SK-N-SH treated with all-trans-retinoic acid at 6 μM for 48 hours (cell line): ENCODE measurements around the gene GRID1.
"Not testable (repeated sequence)": the region's sequence is repeated elsewhere in the genome, so short reads cannot be mapped to it uniquely, and the experiment has no call there.

ENCODE experiments used
- ATAC-seq: fragments of 200-7000 bp; cut with Tn5 transposase; 3 replicates; pipeline ENCODE4 v1.9.1; 2020; ENCODE audit warnings: mild to moderate bottlenecking, moderate library complexity
- BACH2 ChIP-seq: fragments of 250-450 bp; sonication (Bioruptor Pico); IDR thresholded peaks from 2 replicates; pipeline ENCODE4 v1.9.0; 2021; ENCODE audit warnings: mild to moderate bottlenecking, borderline replicate concordance
- CSRNP3 ChIP-seq: fragments of 250-450 bp; sonication (Bioruptor Pico); IDR thresholded peaks from 2 replicates; pipeline ENCODE4 v1.5.1; 2021; ENCODE audit warnings: mild to moderate bottlenecking, moderate library complexity
- ESRRG ChIP-seq: fragments of 250-450 bp; sonication (Bioruptor Pico); IDR thresholded peaks from 2 replicates; pipeline ENCODE4 v1.6.1; 2021; ENCODE audit warnings: mild to moderate bottlenecking
- ISL1 ChIP-seq: fragments of 250-450 bp; sonication (Bioruptor Pico); IDR thresholded peaks from 2 replicates; pipeline ENCODE4 v2.1.2; 2022; ENCODE audit warnings: mild to moderate bottlenecking, moderate library complexity
- OSR1 ChIP-seq: fragments of 250-450 bp; sonication (Bioruptor Pico); IDR thresholded peaks from 2 replicates; pipeline ENCODE4 v1.8.0; 2022; ENCODE audit warnings: moderate library complexity, mild to moderate bottlenecking, inconsistent platforms
- RARB ChIP-seq: fragments of 250-450 bp; sonication (Bioruptor Pico); IDR thresholded peaks from 2 replicates; pipeline ENCODE4 v1.8.0; 2021; ENCODE audit warnings: mild to moderate bottlenecking, moderate library complexity
- SNAI2 ChIP-seq: fragments of 250-450 bp; sonication (Bioruptor Pico); IDR thresholded peaks from 2 replicates; pipeline ENCODE4 v1.5.0; 2020; ENCODE audit warnings: mild to moderate bottlenecking, moderate library complexity
- TCF4 ChIP-seq: fragments of 250-450 bp; sonication (Bioruptor Pico); IDR thresholded peaks from 2 replicates; pipeline ENCODE4 v1.8.0; 2021; ENCODE audit warnings: mild to moderate bottlenecking, moderate library complexity, borderline replicate concordance
- TOX ChIP-seq: fragments of 250-450 bp; sonication (Bioruptor Pico); IDR thresholded peaks from 2 replicates; pipeline ENCODE4 v1.8.0; 2021; ENCODE audit warnings: mild to moderate bottlenecking, moderate library complexity, borderline replicate concordance
- ZC3H10 ChIP-seq: fragments of 250-450 bp; sonication (Bioruptor Pico); IDR thresholded peaks from 2 replicates; pipeline ENCODE4 v1.5.1; 2021; ENCODE audit warnings: mild to moderate bottlenecking, moderate library complexity
- ZFP3 ChIP-seq: fragments of 250-450 bp; sonication (Bioruptor Pico); IDR thresholded peaks from 2 replicates; pipeline ENCODE4 v1.5.0; 2020; ENCODE audit warnings: mild to moderate bottlenecking, moderate library complexity
- ZFP30 ChIP-seq: fragments of 450-650 bp; formaldehyde crosslinking; IDR thresholded peaks from 2 replicates; pipeline ENCODE4 v1.5.0; 2022; ENCODE audit warnings: mild to moderate bottlenecking, moderate library complexity
- ZNF565 ChIP-seq: fragments of 450-650 bp; formaldehyde crosslinking; conservative IDR thresholded peaks from 2 replicates; pipeline ENCODE4 v1.5.0; 2020; ENCODE audit warnings: low read depth, mild to moderate bottlenecking, moderate library complexity
- TF ChIP-seq, protein P1 (sequence below): fragments of 250-450 bp; sonication (Bioruptor Pico); IDR thresholded peaks from 2 replicates; pipeline ENCODE4 v1.8.0; 2021; ENCODE audit warnings: low read depth, mild to moderate bottlenecking, moderate library complexity, borderline replicate concordance
- TF ChIP-seq, protein P2 (sequence below): fragments of 250-450 bp; sonication (Bioruptor Pico); IDR thresholded peaks from 2 replicates; pipeline ENCODE4 v1.5.0; 2020; ENCODE audit warnings: mild to moderate bottlenecking, moderate library complexity
- TF ChIP-seq, protein P3 (sequence below): fragments of 250-450 bp; sonication (Bioruptor Pico); IDR thresholded peaks from 2 replicates; pipeline ENCODE4 v1.5.1; 2020; ENCODE audit warnings: low read depth, mild to moderate bottlenecking, moderate library complexity

Gene GRID1

GRCh38 chr10:85724215-85724614, 642.4 kb downstream of the GRID1 start:
- TF ChIP-seq, protein P1, sequence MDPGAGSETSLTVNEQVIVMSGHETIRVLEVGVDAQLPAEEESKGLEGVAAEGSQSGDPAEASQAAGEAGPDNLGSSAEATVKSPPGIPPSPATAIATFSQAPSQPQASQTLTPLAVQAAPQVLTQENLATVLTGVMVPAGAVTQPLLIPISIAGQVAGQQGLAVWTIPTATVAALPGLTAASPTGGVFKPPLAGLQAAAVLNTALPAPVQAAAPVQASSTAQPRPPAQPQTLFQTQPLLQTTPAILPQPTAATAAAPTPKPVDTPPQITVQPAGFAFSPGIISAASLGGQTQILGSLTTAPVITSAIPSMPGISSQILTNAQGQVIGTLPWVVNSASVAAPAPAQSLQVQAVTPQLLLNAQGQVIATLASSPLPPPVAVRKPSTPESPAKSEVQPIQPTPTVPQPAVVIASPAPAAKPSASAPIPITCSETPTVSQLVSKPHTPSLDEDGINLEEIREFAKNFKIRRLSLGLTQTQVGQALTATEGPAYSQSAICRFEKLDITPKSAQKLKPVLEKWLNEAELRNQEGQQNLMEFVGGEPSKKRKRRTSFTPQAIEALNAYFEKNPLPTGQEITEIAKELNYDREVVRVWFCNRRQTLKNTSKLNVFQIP (CRISPR knock-in tag) = no peak
- no peak for TF ChIP-seq TCF4
- ATAC-seq = no peak

DNA sequence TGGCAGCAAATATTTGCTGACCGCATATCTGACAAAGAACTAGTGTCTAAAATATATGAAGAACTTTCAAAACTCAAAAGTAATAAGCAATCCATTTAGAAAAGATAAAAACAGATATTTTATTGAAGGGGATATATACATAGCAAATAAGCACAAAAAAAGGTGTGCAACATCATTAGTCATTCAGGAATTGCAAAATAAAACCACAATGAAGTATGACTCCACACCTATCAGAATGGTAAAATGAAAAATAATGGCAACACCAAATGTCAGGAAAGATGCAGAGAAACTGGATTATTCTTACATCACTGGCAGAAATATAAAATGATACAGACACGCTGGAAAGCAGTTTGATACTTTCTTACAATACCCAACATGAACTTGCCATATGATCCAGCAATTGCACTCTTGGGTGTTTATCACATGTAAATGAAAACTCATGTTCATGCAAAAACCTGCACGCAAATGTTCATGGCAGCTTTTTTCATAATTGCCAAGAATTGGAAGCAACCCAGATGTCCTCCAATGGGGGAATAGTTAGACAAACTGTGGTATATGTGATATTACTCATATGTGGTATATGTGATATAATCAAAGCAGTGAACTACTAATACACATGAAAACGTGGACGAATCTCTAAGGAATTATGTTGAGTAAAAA, 645.5 kb downstream of the GRID1 start:
- ATAC-seq = no peak
- no peak for TF ChIP-seq ZFP3 (CRISPR knock-in tag)
- no peak for TF ChIP-seq SNAI2 (CRISPR knock-in tag)
- TF ChIP-seq, protein P2, sequence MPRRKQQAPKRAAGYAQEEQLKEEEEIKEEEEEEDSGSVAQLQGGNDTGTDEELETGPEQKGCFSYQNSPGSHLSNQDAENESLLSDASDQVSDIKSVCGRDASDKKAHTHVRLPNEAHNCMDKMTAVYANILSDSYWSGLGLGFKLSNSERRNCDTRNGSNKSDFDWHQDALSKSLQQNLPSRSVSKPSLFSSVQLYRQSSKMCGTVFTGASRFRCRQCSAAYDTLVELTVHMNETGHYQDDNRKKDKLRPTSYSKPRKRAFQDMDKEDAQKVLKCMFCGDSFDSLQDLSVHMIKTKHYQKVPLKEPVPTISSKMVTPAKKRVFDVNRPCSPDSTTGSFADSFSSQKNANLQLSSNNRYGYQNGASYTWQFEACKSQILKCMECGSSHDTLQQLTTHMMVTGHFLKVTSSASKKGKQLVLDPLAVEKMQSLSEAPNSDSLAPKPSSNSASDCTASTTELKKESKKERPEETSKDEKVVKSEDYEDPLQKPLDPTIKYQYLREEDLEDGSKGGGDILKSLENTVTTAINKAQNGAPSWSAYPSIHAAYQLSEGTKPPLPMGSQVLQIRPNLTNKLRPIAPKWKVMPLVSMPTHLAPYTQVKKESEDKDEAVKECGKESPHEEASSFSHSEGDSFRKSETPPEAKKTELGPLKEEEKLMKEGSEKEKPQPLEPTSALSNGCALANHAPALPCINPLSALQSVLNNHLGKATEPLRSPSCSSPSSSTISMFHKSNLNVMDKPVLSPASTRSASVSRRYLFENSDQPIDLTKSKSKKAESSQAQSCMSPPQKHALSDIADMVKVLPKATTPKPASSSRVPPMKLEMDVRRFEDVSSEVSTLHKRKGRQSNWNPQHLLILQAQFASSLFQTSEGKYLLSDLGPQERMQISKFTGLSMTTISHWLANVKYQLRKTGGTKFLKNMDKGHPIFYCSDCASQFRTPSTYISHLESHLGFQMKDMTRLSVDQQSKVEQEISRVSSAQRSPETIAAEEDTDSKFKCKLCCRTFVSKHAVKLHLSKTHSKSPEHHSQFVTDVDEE (CRISPR knock-in tag) = no peak
- TF ChIP-seq OSR1 (CRISPR knock-in tag) = no peak

DNA sequence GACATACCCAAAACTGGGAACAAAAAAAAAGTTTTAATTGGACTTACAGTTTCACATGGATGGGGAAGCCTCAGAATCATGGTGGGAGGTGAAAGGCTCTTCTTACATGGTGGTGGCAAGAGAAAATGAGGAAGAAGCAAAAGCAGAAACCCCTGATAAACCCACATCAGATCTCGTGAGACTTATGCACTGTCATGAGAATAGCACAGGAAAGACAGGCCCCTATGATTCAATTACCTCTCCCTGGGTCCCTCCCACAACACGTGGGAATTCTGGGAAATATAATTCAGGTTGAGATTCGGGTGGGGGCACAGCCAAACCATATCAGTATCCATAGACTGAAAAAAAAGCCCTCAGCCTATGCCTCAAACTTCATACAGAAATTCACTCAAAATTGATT, 647.2 kb downstream of the GRID1 start:
- no peak for ATAC-seq
- TF ChIP-seq SNAI2 (CRISPR knock-in tag) (no peak), RARB (no peak), OSR1 (CRISPR knock-in tag) (no peak)

DNA sequence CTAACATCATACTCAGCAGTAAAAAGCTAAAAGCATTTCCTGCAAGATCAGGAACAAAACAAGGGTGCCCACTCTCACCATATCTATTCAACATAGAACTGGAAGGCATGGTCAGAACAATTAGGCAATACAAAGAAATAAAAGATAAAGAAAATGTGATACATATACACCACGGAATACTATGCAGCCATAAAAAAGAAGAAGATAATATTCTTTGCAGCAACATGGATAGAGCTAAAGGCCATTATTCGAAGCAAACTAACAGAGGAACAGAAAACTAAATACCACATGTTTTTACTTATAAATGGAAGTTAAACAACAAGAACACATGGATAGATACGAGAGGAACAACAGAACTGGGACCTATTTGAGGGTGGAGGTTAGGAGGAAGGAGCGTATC, 652.7 kb downstream of the GRID1 start:
- TF ChIP-seq SNAI2 (CRISPR knock-in tag) = no peak
- no peak for TF ChIP-seq OSR1 (CRISPR knock-in tag)
- TF ChIP-seq ZFP30 = no peak
- TF ChIP-seq BACH2 (CRISPR knock-in tag) = no peak
- no peak for TF ChIP-seq RARB
- TF ChIP-seq TOX (CRISPR knock-in tag) = no peak
- no peak for TF ChIP-seq TCF4
- TF ChIP-seq, protein P3, sequence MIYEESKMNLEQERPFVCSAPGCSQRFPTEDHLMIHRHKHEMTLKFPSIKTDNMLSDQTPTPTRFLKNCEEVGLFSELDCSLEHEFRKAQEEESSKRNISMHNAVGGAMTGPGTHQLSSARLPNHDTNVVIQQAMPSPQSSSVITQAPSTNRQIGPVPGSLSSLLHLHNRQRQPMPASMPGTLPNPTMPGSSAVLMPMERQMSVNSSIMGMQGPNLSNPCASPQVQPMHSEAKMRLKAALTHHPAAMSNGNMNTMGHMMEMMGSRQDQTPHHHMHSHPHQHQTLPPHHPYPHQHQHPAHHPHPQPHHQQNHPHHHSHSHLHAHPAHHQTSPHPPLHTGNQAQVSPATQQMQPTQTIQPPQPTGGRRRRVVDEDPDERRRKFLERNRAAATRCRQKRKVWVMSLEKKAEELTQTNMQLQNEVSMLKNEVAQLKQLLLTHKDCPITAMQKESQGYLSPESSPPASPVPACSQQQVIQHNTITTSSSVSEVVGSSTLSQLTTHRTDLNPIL (CRISPR knock-in tag) = no peak
- TF ChIP-seq, protein P2 (CRISPR knock-in tag) = no peak
- ATAC-seq = no peak

- TF ChIP-seq ESRRG (CRISPR knock-in tag) (no peak), SNAI2 (CRISPR knock-in tag) (no peak), CSRNP3 (CRISPR knock-in tag) (no peak), ZC3H10 (CRISPR knock-in tag) (no peak), ISL1 (CRISPR knock-in tag) (no peak), RARB (no peak), ZNF565 (CRISPR knock-in tag) (no peak)
- TF ChIP-seq, protein P2 (CRISPR knock-in tag) = no peak
- no peak for ATAC-seq
Observed at GRCh38 chr10:85702768-85703167, 663.8 kb downstream of the GRID1 start.

- not testable (repeated sequence) for ATAC-seq
Observed at GRCh38 chr10:85699066-85699465, 667.5 kb downstream of the GRID1 start.
